HepG2 (cell line): ENCODE data around the gene ADGRV1. TPM values are rescaled to one million over a fixed set of nuclear protein-coding genes. Genes with fewer than 3 reads are reported as not detected.

Experiments
- ATAC-seq: fragments of 200-7000 bp; cut with Tn5 transposase; 3 replicates; pipeline ENCODE4 v1.9.1; 2020; ENCODE audit warnings: mild to moderate bottlenecking, moderate library complexity
- BruUV-seq: library from RNA; stranded (reverse); fragments of 400-500 nt; replicated peaks from 2 replicates; lab custom pipeline; 2021; lab: Mats Ljungman, UMichigan
- CTCF ChIA-PET: fragments of 300-600 bp; formaldehyde crosslinking; extraction: SDS; loops from one replicate; lab custom pipeline; 2021; ENCODE audit warnings: low total read pairs, inconsistent platforms, low intra/inter-chr PET ratio; lab: Yijun Ruan, JAX
- POLR2A ChIA-PET: fragments of 350-600 bp; sonication (Branson Sonifier 250); formaldehyde crosslinking; loops from one replicate; lab custom pipeline; 2020; ENCODE audit warnings: antibody characterized with exemption, inconsistent platforms; lab: Yijun Ruan, JAX
- DNase-seq: peaks from one replicate; pipeline ENCODE4 v3.0.0-alpha.2; 2015; ENCODE audit warnings: low spot score
- FAIRE-seq: peaks from 3 replicates; lab custom pipeline; 2011; peaks lifted over from hg19 to GRCh38; lab: Jason Lieb, UNC
- H2AFZ ChIP-seq: one replicate; pipeline ENCODE4 v1.6.1; 2011; ENCODE audit warnings: low read length, inconsistent platforms
- H3K27ac ChIP-seq: fragments of 300-600 bp; 3 replicates; pipeline ENCODE4 v1.8.0; 2011; ENCODE audit warnings: mixed run types, mild to moderate bottlenecking, mixed read lengths, low read length, inconsistent platforms; ENCODE audit not compliant: insufficient read depth; ENCODE audit errors: extremely low read length
- H3K27me3 ChIP-seq, 2 experiments: fragments of 200-600 bp in 1 of 2; 2 replicates in 1 of 2; 3 replicates in 1 of 2; pipeline versions ENCODE4 v1.6.0 to v1.8.0; 2011; ENCODE audit warnings: low read length in 2 of 2, mild to moderate bottlenecking in 2 of 2, moderate library complexity in 2 of 2, inconsistent platforms in 1 of 2; ENCODE audit not compliant: insufficient read depth in 2 of 2, control insufficient read depth in 1 of 2
- H3K36me3 ChIP-seq, 2 experiments: fragments of 200-600 bp in 1 of 2; replicated peaks in 1 of 2; 2 replicates in 1 of 2; 3 replicates in 1 of 2; pipeline versions ENCODE4 v1.5.1 to v1.8.0; 2011; ENCODE audit warnings: low read length in 2 of 2, inconsistent platforms in 1 of 2; ENCODE audit not compliant: insufficient read depth in 2 of 2, control insufficient read depth in 1 of 2
- H3K4me1 ChIP-seq: 2 replicates; pipeline ENCODE4 v1.5.1; 2012; ENCODE audit warnings: low read length, inconsistent platforms; ENCODE audit not compliant: insufficient read depth
- H3K4me2 ChIP-seq: 2 replicates; pipeline ENCODE4 v1.6.0; 2011; ENCODE audit warnings: low read depth, low read length, inconsistent platforms
- H3K4me3 ChIP-seq, 3 experiments: fragments of 200-600 bp in 1 of 3; sonication (generic), shearing (Covaris generic) in 1 of 3; replicated peaks in 1 of 3; 2 replicates each; pipeline ENCODE4 v1.5.1; 2011 to 2016; ENCODE audit warnings: low read length in 3 of 3, inconsistent platforms in 2 of 3, low read depth in 2 of 3, mild to moderate bottlenecking in 2 of 3, control low read depth in 1 of 3, mixed read lengths in 1 of 3; ENCODE audit not compliant: insufficient read depth in 1 of 3
- H3K79me2 ChIP-seq: one replicate; pipeline ENCODE4 v1.6.1; 2011; ENCODE audit warnings: low read length, inconsistent platforms; ENCODE audit not compliant: insufficient read depth
- H3K9ac ChIP-seq: 2 replicates; pipeline ENCODE4 v1.6.0; 2011; ENCODE audit warnings: mild to moderate bottlenecking, low read depth, low read length, inconsistent platforms; ENCODE audit not compliant: insufficient read depth
- H3K9me3 ChIP-seq: 2 replicates; pipeline ENCODE4 v1.5.1; 2012; ENCODE audit warnings: mild to moderate bottlenecking, low read length
- H4K20me1 ChIP-seq: 2 replicates; pipeline ENCODE4 v1.6.0; 2011; ENCODE audit warnings: inconsistent platforms, mild to moderate bottlenecking, low read length, moderate library complexity; ENCODE audit not compliant: insufficient read depth
- HDAC1 ChIP-seq: sonication (generic); formaldehyde crosslinking; IDR thresholded peaks from 2 replicates; pipeline ENCODE4 v1.5.1; 2020; ENCODE audit warnings: mild to moderate bottlenecking, missing genetic modification reagents
- JDP2 ChIP-seq: sonication (generic); formaldehyde crosslinking; IDR thresholded peaks from 2 replicates; pipeline ENCODE4 v1.8.1; 2022; ENCODE audit warnings: missing genetic modification reagents, borderline replicate concordance
- MXD4 ChIP-seq: IDR thresholded peaks from 2 replicates; pipeline ENCODE4 v1.6.1; 2016; ENCODE audit warnings: mild to moderate bottlenecking, missing biosample characterization, missing genetic modification reagents
- ZNF333 ChIP-seq: sonication (generic); formaldehyde crosslinking; IDR thresholded peaks from 2 replicates; pipeline ENCODE4 v1.4.0; 2020; ENCODE audit warnings: mild to moderate bottlenecking, missing genetic modification reagents, borderline replicate concordance
- ZNF335 ChIP-seq: sonication (generic); formaldehyde crosslinking; IDR thresholded peaks from 2 replicates; pipeline ENCODE4 v1.4.0; 2020; ENCODE audit warnings: missing genetic modification reagents
- ZNF747 ChIP-seq: sonication (generic); formaldehyde crosslinking; IDR thresholded peaks from 2 replicates; pipeline ENCODE4 v1.8.1; 2023; ENCODE audit warnings: missing genetic modification reagents, mild to moderate bottlenecking, borderline replicate concordance
- WGBS: methylation state at CpG from one replicate; pipeline ENCODE4 v1.1.6; 2017; ENCODE audit warnings: low lambda C conversion rate; 5-methylcytosine and 5-hydroxymethylcytosine counted together
- in situ Hi-C: cut with HindIII; loops from 2 replicates; pipeline ENCODE4 v1.10.0; 2017; ENCODE audit warnings: low pct_unique_long_range_greater_than_20kb; ENCODE audit not compliant: extremely low pct_ligation_motif_present
- intact Hi-C: fragments of 100-400 bp; cut with micrococcal nuclease; formaldehyde crosslinking; loops from one replicate; pipeline ENCODE4 v1.10.0; 2022; ENCODE audit not compliant: unreplicated experiment
- polyA plus RNA-seq, 8 experiments: library from polyadenylated mRNA; depleted of rRNA in 3 of 8; stranded (reverse) in 7 of 8; unstranded in 1 of 8; fragments of >200 nt; fragmentation: Illumina TruSeq in 4 of 8; extraction: Trizol in 4 of 8; gene quantifications; 2 replicates each; pipeline versions ENCODE4 v1.2.1 to v1.2.3, GENCODE V29; 2011 to 2016; ENCODE audit warnings: low read depth in 4 of 8, missing spikeins in 1 of 8, mixed read lengths in 1 of 8; ENCODE audit not compliant: insufficient read depth in 1 of 8
- total RNA-seq, 5 experiments: library from RNA; depleted of rRNA; stranded (reverse); fragments of >200 nt; fragmentation: Illumina TruSeq; extraction: Trizol; gene quantifications; 2 replicates each; pipeline ENCODE4 v1.2.3, GENCODE V29; 2016; ENCODE audit warnings: low read depth in 1 of 5

The ADGRV1 gene
- total and polyA plus RNA-seq, 2 of the 13 experiments (the other 11 are each of a cell fraction or from before 2014, with no cell fraction given): 1.7 to 3.9 TPM

GRCh38 chr5:91206103-91206502, 647.5 kb downstream of the ADGRV1 start (continued):
- TF ChIP-seq ZNF747: no peak

- Histone ChIP-seq H3K4me1 (no peaks in the 10 kb centered on the region), H3K9ac (no peak overlapping the region), H3K4me3 (no peak overlapping the region), H3K27me3 (no peaks in the 10 kb centered on the region), H3K27ac (no peak overlapping the region), H3K9me3 (no peaks in the 10 kb centered on the region), H3K36me3 (no peaks in the 10 kb centered on the region), H3K4me2 (no peak overlapping the region), H4K20me1 (no peaks in the 10 kb centered on the region), H2AFZ (no peak overlapping the region), H3K79me2 (no peaks in the 10 kb centered on the region)
- FAIRE-seq: no peak
- CTCF ChIA-PET: no interaction called here
- 76% methylated on average over 2 of the region's 2 CpGs for WGBS
- intact Hi-C loops: no loop called here
- POLR2A ChIA-PET: no interaction called here
- BruUV-seq: no TSS peak
- no peak for TF ChIP-seq JDP2
- no peak for TF ChIP-seq HDAC1
- no peak for TF ChIP-seq ZNF333 (CRISPR knock-in tag)
- DNase-seq: no peak
- in situ Hi-C loops: loop anchor here (25.0 kb wide), 1 partner anchor 344 kb away; no protein-coding TSS in a partner anchor
- ATAC-seq: no peak
Measured at GRCh38 chr5:91206734-91207133, 648.1 kb downstream of the ADGRV1 start.

- no peaks in the 10 kb centered on the region for H3K9me3 ChIP-seq
- FAIRE-seq: no peak
- ChIA-PET CTCF (no interaction called here), POLR2A (no interaction called here)
- no peaks in the 10 kb centered on the region for H3K27me3 ChIP-seq
- no peak overlapping the region for H3K4me2 ChIP-seq
- TF ChIP-seq MXD4 (CRISPR knock-in tag) (no peak), ZNF335 (CRISPR knock-in tag) (no peak)
- TF ChIP-seq, all 625 proteins: peak for 0
- Histone ChIP-seq H3K4me3 (no peak overlapping the region), H3K36me3 (no peaks in the 10 kb centered on the region), H3K4me1 (no peaks in the 10 kb centered on the region), H3K27ac (no peak overlapping the region), H4K20me1 (no peaks in the 10 kb centered on the region), H3K79me2 (no peaks in the 10 kb centered on the region), H2AFZ (no peak overlapping the region), H3K9ac (no peak overlapping the region)
- DNase-seq: no peak
- 49% methylated on average over 3 of the region's 3 CpGs for WGBS
- no TSS peak for BruUV-seq
- intact Hi-C loops: no loop called here
- ATAC-seq: no peak
- in situ Hi-C loops: loop anchor here (25.0 kb wide), 1 partner anchor 345 kb away; no protein-coding TSS in a partner anchor
Measured at GRCh38 chr5:91207248-91207647, 648.7 kb downstream of the ADGRV1 start.
